ENCODE measurements around the gene P2RY12.

DNA sequence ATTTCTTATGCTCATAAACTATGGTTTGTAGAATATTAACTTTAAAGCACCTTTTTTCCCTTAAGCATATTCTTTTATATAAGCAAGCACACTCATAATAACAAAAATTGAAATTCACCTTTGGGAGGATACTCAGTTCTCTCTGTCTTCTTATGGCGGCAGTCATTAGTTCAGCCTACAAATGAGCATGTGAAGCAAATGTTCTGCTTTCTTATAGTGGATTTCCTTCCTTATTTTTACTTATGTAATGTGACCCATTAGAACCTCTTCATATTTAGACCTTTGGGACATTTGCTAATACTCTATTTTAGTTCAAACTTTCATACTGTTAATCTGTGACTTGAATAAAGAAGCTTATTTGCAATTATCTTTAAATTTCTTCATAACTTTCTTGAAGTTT, 55.2 kb downstream of the P2RY12 start, which contains the start of gene P2RY13:
- TF ChIP-seq JUN (IDR thresholded peaks at IDR 0.05) (no peak), CTCF (IDR thresholded peaks at IDR 0.05) (no peak), POLR2A (IDR thresholded peaks at IDR 0.05; ENCODE audit: low read length) (no peak), RAD21 (conservative IDR thresholded peaks at IDR 0.05 in 1 of 2, IDR thresholded peaks at IDR 0.05 in 1 of 2) (no peak), PBX3 (IDR thresholded peaks at IDR 0.05) (no peak), EP300 (IDR thresholded peaks at IDR 0.05) (no peak), CBX8 (IDR thresholded peaks at IDR 0.05) (no peak), ESRRA (IDR thresholded peaks at IDR 0.05; ENCODE audit: borderline replicate concordance, low read length) (no peak)
